Erythroblast (primary cell): ENCODE results near the gene FAM174C.

ENCODE experiments used
- GATA1 ChIP-seq: IDR thresholded peaks from 2 replicates; pipeline ENCODE4 v1.6.1; 2011; ENCODE audit warnings: low read depth, mild to moderate bottlenecking, control low read depth, low read length, moderate library complexity
- POLR2A ChIP-seq: IDR thresholded peaks from 2 replicates; pipeline ENCODE4 v1.6.1; 2011; ENCODE audit warnings: mild to moderate bottlenecking, low read length

DNA sequence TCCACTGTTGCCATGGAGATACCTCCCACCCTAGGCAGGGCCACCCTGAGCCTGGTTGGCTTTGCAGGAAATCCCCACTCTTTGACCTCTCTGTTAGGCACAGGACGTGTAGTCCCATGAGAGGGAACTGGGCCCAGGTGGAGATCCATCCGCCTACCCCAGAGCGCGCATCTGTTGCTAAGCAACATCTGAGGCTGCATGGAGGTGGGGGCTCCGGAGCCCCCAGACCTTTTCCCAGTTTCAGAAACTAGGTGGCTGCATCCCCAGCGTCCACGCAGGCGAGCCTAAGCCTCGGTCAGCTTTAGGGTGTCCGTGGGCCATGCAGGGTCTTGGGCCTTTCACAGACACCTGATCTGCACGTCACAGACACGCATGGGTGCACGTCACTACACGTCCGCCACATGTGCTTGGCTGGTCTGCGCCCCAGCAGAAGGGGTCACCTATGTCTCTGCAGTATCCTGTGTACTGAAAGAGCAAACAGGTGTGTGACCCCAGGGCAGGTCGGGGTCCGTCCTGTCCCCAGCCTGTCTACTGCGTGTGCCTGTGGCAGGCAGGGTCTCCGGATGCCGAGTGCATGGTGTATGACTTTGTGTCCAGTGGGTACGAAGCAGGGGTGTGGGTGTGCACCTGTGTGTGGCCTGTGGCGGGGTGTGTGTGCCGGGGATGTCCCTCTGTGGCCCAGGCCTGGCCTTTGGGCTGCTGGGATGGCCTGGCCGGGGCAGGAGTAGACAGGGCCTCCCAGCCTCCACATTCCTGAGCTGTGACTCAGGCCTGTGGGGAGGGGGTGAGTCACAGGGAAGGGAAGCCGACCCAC lies 10.3 kb upstream of the FAM174C start:
- TF ChIP-seq POLR2A (no peak), GATA1 (no peak)
